ENCODE data around the gene ASTN2. TPM values are rescaled to one million over a fixed set of nuclear protein-coding genes. Genes with fewer than 3 reads are reported as not detected.

ASTN2 gene
- total and polyA plus RNA-seq, 2 donors (not counting 3 experiments of a cell fraction or from before 2014, with no cell fraction given) = 1.0 to 1.9 TPM

DNA sequence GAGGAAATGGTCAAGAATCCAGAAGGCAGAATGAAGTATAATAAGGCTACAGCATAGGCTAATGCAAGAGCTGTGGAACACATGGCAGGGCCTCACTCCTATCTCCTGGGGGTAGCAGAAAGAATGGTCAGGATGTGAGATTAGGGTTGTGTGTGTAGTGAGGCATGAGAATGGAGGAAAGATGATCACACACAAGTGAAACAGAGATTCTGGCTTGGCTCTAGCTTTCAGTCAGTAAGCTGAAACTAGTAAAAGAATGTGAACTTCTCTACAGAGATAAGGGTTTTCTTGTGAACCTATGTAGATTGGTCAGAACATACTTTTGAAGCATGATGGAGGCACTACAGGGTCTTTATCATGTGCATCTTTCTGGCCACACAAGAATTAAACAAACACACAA, 298.8 kb downstream of the ASTN2 start:
- CTCF ChIA-PET = no interaction called here
- no peak for FAIRE-seq
- POLR2A ChIA-PET = no interaction called here

More for the DNA sequence above, 298.8 kb downstream of the ASTN2 start:
- no peaks in the 10 kb centered on the region for H3K9me1 ChIP-seq (replicated peaks; ENCODE audit: control insufficient read depth, extremely low read depth, insufficient read depth, low read length)
- no peak for DNase-seq (ENCODE audit: low read depth, low spot score)
- H3K27me3 ChIP-seq (ENCODE audit: control insufficient read depth in 2 of 2, insufficient read depth in 2 of 2, low read length in 2 of 2) = no peaks in the 10 kb centered on the region
- no peaks in the 10 kb centered on the region for H3K4me1 ChIP-seq (ENCODE audit: control insufficient read depth, extremely low read depth, insufficient read depth, low read length)
- no TSS peak for BruUV-seq (replicated peaks)
- TF ChIP-seq MYC (IDR thresholded peaks at IDR 0.05; ENCODE audit: low read depth, low read length) = no peak
- TF ChIP-seq GATA2 (IDR thresholded peaks at IDR 0.05; ENCODE audit: insufficient read depth, insufficient read length, low read depth, low read length) = no peak
- TF ChIP-seq FOS (IDR thresholded peaks at IDR 0.05; ENCODE audit: borderline replicate concordance, insufficient read depth, low read length) = no peak
- no peak for TF ChIP-seq POLR2A (IDR thresholded peaks at IDR 0.05; ENCODE audit: low read depth, low read length)
- TF ChIP-seq EZH2 (IDR thresholded peaks at IDR 0.05; ENCODE audit: borderline replicate concordance, low read depth, low read length, severe bottlenecking) = no peak
- no peak for TF ChIP-seq MAX (IDR thresholded peaks at IDR 0.05; ENCODE audit: insufficient read depth, insufficient read length)
- no peak for TF ChIP-seq POLR2AphosphoS5 (IDR thresholded peaks at IDR 0.05; ENCODE audit: insufficient read depth, low read depth, low read length)
- TF ChIP-seq JUN (IDR thresholded peaks at IDR 0.05; ENCODE audit: borderline replicate concordance, insufficient read depth, insufficient read length, low read depth) = no peak
- TF ChIP-seq, protein P1, sequence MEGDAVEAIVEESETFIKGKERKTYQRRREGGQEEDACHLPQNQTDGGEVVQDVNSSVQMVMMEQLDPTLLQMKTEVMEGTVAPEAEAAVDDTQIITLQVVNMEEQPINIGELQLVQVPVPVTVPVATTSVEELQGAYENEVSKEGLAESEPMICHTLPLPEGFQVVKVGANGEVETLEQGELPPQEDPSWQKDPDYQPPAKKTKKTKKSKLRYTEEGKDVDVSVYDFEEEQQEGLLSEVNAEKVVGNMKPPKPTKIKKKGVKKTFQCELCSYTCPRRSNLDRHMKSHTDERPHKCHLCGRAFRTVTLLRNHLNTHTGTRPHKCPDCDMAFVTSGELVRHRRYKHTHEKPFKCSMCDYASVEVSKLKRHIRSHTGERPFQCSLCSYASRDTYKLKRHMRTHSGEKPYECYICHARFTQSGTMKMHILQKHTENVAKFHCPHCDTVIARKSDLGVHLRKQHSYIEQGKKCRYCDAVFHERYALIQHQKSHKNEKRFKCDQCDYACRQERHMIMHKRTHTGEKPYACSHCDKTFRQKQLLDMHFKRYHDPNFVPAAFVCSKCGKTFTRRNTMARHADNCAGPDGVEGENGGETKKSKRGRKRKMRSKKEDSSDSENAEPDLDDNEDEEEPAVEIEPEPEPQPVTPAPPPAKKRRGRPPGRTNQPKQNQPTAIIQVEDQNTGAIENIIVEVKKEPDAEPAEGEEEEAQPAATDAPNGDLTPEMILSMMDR (IDR thresholded peaks at IDR 0.05; ENCODE audit: extremely low read depth in 1 of 2, insufficient read depth in 1 of 2, low read depth in 1 of 2, low read length in 2 of 2) = no peak
- intact Hi-C loops (cut with micrococcal nuclease) (no loop called here), dilution Hi-C loops (cut with MboI; ENCODE audit: extremely low pct_ligation_motif_present, low sequenced_read_pairs) (no loop called here)
- no peak overlapping the region for H3K9ac ChIP-seq (replicated peaks; ENCODE audit: extremely low read depth, insufficient read depth, low read length)
- H3K9me3 ChIP-seq (replicated peaks; ENCODE audit: control insufficient read depth, insufficient read depth, low read length) = no peaks in the 10 kb centered on the region
- no peak overlapping the region for H3K4me3 ChIP-seq (replicated peaks in 1 of 3; ENCODE audit: insufficient read depth in 1 of 3, low read depth in 1 of 3, low read length in 3 of 3)
- no peak overlapping the region for H2AFZ ChIP-seq (ENCODE audit: low read depth, low read length)
- H3K4me2 ChIP-seq (ENCODE audit: insufficient read depth, low read length) = no peak overlapping the region
- no peaks in the 10 kb centered on the region for H3K36me3 ChIP-seq (ENCODE audit: control insufficient read depth in 2 of 2, extremely low read depth in 1 of 2, insufficient read depth in 2 of 2, low read length in 2 of 2)
- H3K27ac ChIP-seq (ENCODE audit: insufficient read depth, low read depth, low read length) = no peak overlapping the region
- no peaks in the 10 kb centered on the region for H3K79me2 ChIP-seq (ENCODE audit: control insufficient read depth, insufficient read depth, low read length)
- no peaks in the 10 kb centered on the region for H4K20me1 ChIP-seq (replicated peaks; ENCODE audit: control insufficient read depth, extremely low read depth, insufficient read depth, low read length)

Measured in endothelial cell of umbilical vein (primary cell).